ENCODE measurements around the gene SNAPIN.

Gene SNAPIN

GRCh38 chr1:153612111-153612754 is 46.3 kb upstream of the SNAPIN start:
- no peak for TF ChIP-seq CTCF (IDR thresholded peaks at IDR 0.05)
- H3K4me3 ChIP-seq, result peak overlapping the region; percentile 86
- peak overlapping the region; percentile 94 to 97 for H3K27ac ChIP-seq
- no peak for DNase-seq (ENCODE audit: low spot score)

- Histone ChIP-seq H3K4me3 (peak within 1 kb of the TSS; percentile 86), H3K27ac (peak within 1 kb of the TSS; percentile 94 to 97)
- TF ChIP-seq CTCF (IDR thresholded peaks at IDR 0.05), result no peak
- DNase-seq (ENCODE audit: low spot score), result peak; percentile 93
Measured at GRCh38 chr1:153612755-153613331, 45.7 kb upstream of the SNAPIN start, which contains the start of gene S100A16. S100A16 (minus strand) TSS chr1:153613137; CDS start chr1:153608151, 4,986 bp downstream.

- H3K4me3 ChIP-seq, result peak overlapping the region; percentile 86
- TF ChIP-seq CTCF (IDR thresholded peaks at IDR 0.05), result no peak
- DNase-seq (ENCODE audit: low spot score), result no peak
- H3K27ac ChIP-seq, result peak overlapping the region; percentile 94 to 97
Measured at GRCh38 chr1:153613406-153613805, 45.1 kb upstream of the SNAPIN start.

GRCh38 chr1:153614189-153614900 is 44.2 kb upstream of the SNAPIN start:
- Histone ChIP-seq H3K4me3 (no peak overlapping the region), H3K27ac (peak overlapping the region in 1 of 2 donors; percentile 97)
- DNase-seq (ENCODE audit: low spot score), result no peak
- TF ChIP-seq CTCF (IDR thresholded peaks at IDR 0.05), result no peak

- H3K4me3 ChIP-seq, result no peak overlapping the region
- peak overlapping the region in 1 of 2 donors; percentile 44 for H3K27ac ChIP-seq
- DNase-seq (ENCODE audit: low spot score), result no peak
- TF ChIP-seq CTCF (IDR thresholded peaks at IDR 0.05), result no peak
Measured at GRCh38 chr1:153614906-153615305, 43.6 kb upstream of the SNAPIN start.

- DNase-seq (ENCODE audit: low spot score), result no peak
- TF ChIP-seq CTCF (IDR thresholded peaks at IDR 0.05), result no peak
- Histone ChIP-seq H3K4me3 (no peak overlapping the region), H3K27ac (no peak overlapping the region)
Measured at GRCh38 chr1:153615406-153615805, 43.1 kb upstream of the SNAPIN start.

All from coronary artery (tissue), 2 donors.